Stimulated activated CD4-positive, alpha-beta T cell treated with anti-CD3 and anti-CD28 coated beads, Interleukin-12 subunit alpha, Interleukin-12 subunit beta, amount 100 ng/mL, for 24 hours (primary cell): ENCODE results near the gene BRD1.

Experiments
- DNase-seq, 2 experiments: peaks; one replicate each; pipeline ENCODE4 v3.0.0-alpha.2; 2020; ENCODE audit warnings: low read depth in 2 of 2

Gene BRD1

GRCh38 chr22:49728570-49729271 lies 99.0 kb downstream of the BRD1 start:
- no peak for DNase-seq

GRCh38 chr22:49727881-49728569 lies 99.6 kb downstream of the BRD1 start:
- DNase-seq, result no peak

GRCh38 chr22:49727191-49727880 lies 100.3 kb downstream of the BRD1 start:
- no peak for DNase-seq

GRCh38 chr22:49726701-49727101 lies 101.0 kb downstream of the BRD1 start:
- no peak for DNase-seq

GRCh38 chr22:49726022-49726681 lies 101.5 kb downstream of the BRD1 start:
- no peak for DNase-seq

GRCh38 chr22:49725516-49725915 lies 102.2 kb downstream of the BRD1 start:
- DNase-seq, result no peak

- DNase-seq, result peak; percentile 54 to 74
Observed at GRCh38 chr22:49724893-49725489, 102.7 kb downstream of the BRD1 start.

- peak; percentile 28 to 44 for DNase-seq
Observed at GRCh38 chr22:49724030-49724892, 103.4 kb downstream of the BRD1 start.

- no peak for DNase-seq
Observed at GRCh38 chr22:49723478-49724029, 104.1 kb downstream of the BRD1 start.
